Esophagus mucosa (tissue), 1 donor: ENCODE data around the gene POC1A. TPM values are rescaled to one million over a fixed set of nuclear protein-coding genes. Genes with fewer than 3 reads are reported as not detected.
A peak's percentile ranks its signal among the peaks of the same experiment; 100 is the strongest.
"Not testable (repeated sequence)": the region's sequence is repeated elsewhere in the genome, so short reads cannot be mapped to it uniquely, and the experiment has no call there.

Experiments used
- ATAC-seq: fragments of 200-7000 bp; cut with Tn5 transposase; one replicate; pipeline ENCODE4 v1.9.1; 2020
- total RNA-seq: library from RNA; stranded (reverse); gene quantifications from one replicate; pipeline ENCODE4 v1.2.4, GENCODE V29; 2023
- donor health status: DM: yes; HTN: yes; CAD: no.

POC1A gene
- total RNA-seq, 1 donor from 2014 or later, result 8.4 TPM

DNA sequence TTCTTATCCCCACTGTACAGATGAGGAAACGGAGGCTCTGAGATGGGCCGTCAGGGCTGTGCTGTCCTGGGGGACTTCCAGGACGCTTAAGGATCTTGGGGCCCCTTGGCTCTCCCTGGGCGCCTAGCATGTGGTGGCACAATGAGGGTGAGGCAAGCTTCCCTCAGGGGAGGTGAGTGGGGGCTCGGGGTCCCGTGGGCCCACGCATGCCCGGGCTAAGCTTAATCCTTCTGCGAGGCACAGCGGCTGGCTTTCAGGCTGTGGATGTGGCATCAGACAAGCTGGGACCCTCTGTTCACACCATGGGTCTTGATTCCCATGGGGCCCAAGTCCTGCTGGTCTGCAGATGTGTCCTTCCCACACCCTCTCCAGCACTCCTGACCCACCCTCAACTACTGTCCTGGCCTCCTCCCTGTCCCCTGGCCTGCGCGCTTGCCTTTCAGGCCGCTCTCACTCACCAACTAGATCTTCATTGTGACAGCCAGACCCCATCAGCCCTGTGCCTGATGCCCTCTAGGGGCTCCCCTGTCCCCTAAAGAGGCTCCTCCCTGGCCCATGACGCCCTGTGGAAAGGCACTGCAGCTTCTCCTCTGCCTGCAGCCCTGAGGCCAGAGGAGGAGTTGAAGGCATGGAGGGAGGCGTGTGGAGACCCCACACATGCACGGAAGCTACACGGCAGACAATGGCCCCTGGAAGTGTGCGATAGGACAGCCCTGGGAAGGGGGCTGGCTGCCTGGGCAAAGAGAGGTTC is 109.2 kb downstream of the POC1A start:
- ATAC-seq, result no peak

DNA sequence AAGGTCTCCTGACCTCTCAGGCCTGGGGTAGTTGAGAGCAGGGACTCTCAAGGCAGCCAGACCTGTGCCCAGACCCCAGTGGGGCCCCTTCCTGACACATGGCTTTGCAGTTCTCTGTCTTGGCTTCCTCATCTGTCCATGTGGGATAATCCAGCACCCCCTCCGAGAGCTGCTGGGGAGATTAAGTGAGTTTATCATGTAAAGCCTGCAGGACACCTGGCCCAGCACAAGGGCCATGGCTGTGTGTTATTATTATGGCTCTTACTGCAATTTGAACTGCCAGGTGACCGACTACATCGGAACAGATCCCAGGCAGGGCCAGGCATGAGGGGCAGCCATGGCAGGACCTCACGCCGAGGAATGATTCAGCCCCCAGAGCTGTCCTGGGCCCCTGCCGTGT is 110.5 kb downstream of the POC1A start:
- no peak for ATAC-seq

- ATAC-seq, result not testable (repeated sequence)
These were observed 111.2 kb downstream of the POC1A start for GRCh38 chr3:52043039-52043438.

DNA sequence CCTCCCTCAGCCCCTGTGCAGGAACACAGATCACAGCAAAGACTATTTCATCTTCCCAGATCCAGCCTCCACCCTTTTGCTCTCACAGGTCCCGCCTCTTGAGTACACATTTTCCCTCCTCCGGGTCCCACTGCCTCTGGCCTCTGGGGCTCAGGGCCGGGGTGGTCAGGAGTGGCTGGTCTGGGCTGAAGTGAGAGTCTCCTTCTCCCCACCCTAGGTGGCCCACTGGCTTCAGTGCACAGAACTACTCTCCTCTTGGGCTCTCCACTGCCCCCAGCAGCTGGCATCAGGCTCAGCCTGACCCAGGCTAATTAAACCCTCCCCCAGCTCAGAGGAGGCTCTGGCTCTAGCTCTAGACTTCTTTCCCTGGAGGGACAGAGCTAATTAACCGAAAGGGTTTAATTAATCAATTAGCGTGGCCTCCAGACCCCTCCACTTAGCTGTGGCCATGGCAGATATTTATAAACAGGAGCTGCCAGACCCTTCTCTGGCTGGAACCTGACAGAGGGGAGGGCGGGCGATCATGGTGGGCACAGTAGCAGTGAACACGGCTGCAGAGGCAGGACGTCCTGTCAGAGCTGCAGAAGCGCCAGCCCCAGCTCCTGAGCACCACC is 113.0 kb downstream of the POC1A start:
- no peak for ATAC-seq

DNA sequence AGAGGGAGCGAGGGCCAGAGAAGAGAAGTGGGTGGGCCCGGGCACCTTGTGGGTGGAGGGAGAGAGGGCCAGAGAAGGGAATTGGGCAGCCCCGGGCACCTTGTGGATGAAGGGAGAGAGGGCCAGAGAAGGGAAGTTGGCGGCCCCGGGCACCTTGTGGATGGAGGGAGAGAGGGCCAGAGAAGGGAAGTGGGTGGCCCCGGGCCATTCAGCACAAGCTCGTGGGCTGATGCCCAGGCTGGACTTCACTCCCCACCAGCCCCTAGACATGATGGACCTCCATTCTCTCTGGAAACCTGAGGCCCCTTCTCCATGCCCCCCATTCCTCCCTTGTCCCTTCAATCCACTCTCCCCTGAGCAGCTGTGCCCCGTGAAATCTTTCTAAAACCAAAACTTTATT is 113.6 kb downstream of the POC1A start:
- ATAC-seq, result no peak

DNA sequence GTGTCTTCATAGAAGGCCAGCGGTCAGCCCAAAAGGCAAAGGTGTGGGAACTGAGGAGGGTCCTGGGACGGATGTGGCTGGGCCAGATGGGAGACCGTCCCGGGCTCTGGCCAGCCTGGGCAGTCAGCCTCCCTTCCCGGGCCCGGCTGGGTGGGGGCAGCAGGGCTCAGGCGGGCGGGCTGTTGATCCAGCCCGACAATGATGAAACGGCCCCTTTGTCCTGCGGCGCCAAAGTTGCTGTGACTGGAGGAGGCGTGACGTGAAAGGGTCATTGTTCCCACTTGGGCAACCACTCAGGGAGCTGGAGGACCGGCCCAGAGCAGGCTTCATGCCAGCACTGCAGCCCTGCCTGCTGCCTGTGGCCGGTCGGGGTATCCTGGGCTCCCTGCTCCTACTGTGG is 114.4 kb downstream of the POC1A start:
- peak; percentile 56 for ATAC-seq

GRCh38 chr3:52039426-52039825 is 114.8 kb downstream of the POC1A start:
- ATAC-seq, result no peak

- ATAC-seq, result peak; percentile 78
These were observed 116.0 kb downstream of the POC1A start for GRCh38 chr3:52038227-52038626.

DNA sequence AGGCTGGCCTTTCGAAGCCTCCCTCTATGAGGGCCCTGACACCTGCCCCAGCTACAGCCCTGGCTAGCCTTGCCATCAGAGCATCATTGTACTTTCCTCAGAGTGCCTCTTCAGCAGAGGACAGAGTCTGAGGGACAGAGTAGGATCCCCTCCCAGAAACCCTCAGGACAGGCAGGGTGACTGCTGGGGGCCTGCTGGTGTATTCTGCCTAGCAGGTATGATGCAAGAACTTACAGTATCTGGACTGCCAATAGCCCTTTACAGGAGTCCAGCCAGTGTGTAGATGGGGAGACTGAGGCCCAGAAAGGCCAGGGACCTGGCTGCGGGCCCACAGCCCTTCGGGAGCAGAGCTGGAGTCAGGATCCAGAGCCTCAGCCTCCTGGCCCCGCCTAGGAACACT is 116.9 kb downstream of the POC1A start:
- no peak for ATAC-seq

DNA sequence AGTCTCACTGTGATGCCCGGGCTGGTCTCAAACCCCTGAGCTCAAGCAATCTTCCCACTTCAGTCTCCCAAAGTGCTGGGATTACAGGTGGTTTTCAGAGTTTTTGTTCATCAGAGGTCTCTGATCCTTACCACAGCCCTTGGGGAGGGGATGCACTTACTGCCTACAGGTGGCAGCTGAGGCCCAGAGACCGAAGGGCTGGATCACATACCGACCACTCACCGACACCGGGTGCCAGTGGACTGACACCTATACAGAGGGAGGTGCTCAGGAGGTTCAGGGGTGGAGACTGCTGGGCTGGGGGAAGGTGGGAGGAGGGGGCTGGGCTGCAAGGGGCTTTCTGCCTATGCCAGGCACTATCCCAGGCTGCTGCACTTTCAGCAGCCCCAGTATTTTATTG is 117.4 kb downstream of the POC1A start:
- no peak for ATAC-seq

DNA sequence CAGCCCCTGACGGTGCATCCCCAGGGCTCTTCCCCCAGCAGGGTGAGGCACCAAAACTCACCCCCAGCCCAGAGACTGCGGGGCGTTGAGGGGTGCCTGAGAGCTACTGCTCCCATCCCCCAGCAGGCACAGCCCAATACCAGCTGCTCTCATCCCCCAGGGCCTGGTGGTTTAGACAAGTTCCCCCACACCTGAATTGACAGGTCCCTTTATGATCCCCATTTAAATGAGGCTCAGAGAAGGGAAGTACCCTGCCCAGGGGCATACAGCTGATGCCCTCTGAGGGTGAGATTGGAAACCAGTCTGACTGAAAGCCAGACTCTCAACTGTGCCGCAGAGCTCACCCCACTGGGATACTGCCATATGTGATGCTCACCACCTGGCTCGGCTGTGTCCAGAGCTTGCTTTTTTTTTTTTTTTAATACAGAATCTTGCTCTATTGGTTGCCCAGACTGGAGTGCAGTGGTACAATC is 118.0 kb downstream of the POC1A start:
- no peak for ATAC-seq

DNA sequence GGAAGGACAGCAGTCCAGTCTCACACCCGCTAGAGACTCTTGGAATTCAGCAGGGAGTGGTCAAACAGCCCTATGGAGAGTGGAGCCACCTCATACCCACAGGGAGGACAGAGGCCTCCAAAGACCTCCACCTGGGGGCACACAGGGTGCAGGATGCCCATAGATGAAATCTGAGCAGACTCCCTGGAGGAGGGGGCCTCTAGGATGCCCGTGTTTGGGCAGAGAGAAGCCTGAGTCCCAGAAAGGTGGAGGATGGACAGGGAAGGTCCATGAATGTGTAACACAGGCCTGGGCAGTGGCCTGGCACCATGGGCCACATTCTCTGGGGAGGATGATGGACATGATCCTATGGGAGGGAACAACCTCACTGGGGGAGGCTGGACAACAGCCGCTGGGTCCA is 119.6 kb downstream of the POC1A start:
- ATAC-seq, result no peak

DNA sequence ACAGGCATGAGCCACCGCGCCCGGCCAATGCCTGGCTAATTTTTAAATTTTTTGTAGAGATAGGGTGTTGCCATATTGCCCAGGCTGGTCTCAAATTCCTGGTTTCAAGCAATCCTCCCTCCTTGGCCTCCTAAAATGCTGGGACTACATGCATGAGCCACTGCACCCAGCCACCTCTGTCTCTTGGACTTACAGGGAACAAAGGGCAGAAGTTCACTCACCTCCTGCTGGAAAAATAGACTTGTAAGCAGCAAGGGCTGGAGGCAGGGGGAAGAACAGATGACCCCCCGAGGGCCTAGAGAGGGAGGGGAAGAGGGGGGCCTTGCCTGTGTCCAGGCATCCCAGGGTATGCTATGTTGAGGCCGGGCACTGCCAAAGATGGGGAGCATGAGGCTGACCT is 120.0 kb downstream of the POC1A start:
- ATAC-seq, result no peak

DNA sequence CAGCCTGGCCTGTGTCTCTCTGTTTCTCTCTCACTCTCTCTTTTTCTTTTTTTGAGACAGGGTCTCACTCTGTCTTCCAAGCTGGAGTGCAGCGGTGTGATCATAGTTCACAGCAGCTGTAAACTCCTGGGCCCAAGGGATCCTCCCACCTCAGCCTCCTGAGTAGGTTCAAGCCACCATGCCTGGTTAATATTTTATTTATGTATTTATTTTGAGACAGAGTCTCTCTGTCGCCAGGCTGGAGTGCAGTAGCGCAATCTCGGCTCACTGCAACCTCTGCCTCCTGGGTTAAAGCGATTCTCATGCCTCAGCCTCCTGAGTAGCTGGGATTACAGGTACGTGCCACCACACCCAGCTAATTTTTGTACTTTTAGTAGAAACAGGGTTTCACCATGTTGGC is 120.5 kb downstream of the POC1A start:
- not testable (repeated sequence) for ATAC-seq

DNA sequence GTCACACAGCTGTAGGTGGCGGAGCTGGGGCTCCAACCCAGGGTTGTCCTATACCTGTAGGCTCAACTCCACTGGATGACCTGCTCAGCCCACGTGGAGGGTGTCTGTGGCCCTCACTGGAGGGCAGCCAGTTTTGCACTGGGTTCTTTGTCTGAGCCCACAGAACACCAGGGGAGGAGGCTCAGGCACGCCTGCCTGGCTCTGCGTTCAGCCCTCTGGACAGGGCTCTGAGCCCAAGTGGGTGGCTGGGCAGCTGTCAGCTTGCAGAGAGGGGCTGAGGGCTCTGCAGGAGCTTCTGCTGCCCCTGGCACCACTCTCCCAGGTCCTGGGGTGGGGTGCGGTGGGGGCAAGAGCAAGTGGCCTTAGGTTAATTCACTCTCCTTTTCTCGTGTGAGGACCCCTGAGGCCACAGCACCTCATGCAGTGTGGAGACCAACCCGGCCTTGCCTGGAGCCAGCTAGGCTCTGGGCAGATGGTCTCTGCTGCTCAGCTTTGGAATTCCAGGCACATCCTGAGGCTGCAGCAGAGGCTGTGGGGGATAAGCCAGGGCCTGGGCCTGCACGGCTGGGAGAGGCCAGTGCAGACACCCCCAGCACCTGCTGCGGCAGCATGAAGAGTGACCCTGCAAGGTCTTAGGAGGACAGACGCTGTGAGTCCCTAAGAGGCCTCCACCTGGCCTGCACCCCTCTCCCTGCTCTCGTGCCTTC is 121.4 kb downstream of the POC1A start:
- no peak for ATAC-seq

DNA sequence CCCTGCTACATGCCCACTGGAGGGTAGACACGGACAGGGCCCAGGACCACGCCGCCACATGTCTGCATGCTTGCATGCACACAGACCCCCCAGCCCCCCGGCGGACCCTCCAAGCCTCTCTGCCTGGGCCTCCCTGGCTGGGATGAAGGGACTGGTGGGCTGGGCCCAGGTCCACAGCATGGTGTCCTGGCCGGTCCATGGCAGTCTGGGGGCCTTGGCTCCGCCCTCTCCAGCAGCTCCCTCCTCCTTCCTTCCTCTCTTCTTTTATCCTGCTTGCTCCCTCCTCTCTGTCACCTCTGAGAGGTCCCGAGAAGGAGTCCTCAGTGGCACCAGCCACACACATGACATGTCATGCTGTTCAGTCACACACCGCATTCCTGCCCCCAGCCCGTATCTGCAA is 122.3 kb downstream of the POC1A start:
- ATAC-seq, result no peak

- peak; percentile 84 for ATAC-seq
These were observed 123.4 kb downstream of the POC1A start for GRCh38 chr3:52030714-52031310.

GRCh38 chr3:52029535-52029934 is 124.7 kb downstream of the POC1A start:
- ATAC-seq, result no peak

DNA sequence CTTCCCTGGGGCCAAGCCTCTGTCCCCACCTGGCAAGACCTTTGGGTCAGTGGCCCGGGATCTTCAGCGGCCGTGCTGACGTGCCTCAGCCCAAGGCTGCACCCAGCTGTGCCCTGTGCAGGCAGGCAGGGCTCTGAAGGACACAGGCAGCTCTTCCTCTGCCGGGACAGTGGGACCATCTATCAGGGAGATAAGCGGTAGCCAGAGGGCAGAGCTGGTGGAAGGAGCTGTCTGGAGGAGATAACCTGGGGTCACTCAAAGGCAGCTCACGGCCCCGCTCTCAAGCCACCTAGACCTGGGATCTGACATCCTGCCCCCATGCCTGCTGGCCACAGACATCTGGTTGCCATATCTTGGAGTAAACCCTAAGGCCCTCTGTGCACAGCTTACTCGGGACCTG is 125.2 kb downstream of the POC1A start:
- no peak for ATAC-seq

DNA sequence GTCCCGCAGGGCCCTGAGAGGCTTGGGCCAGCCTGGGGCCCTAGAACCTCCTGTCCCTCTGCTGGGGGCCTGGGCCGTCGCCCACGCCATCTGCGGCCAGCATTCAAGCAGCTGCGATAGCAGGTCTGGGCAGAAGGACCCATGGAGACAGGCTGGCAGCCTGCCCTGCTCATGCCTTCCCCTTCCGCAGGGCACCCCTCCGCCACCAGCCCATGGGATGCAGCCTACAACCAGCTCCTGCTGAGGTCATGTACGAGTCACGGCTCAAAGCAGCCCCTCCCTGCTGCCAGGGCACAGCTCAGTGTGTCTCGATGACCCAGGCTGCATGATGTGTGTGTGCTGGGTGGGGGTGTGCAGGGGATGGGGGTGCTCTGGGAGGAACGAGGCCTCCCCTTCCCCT is 125.7 kb downstream of the POC1A start:
- peak; percentile 63 for ATAC-seq

DNA sequence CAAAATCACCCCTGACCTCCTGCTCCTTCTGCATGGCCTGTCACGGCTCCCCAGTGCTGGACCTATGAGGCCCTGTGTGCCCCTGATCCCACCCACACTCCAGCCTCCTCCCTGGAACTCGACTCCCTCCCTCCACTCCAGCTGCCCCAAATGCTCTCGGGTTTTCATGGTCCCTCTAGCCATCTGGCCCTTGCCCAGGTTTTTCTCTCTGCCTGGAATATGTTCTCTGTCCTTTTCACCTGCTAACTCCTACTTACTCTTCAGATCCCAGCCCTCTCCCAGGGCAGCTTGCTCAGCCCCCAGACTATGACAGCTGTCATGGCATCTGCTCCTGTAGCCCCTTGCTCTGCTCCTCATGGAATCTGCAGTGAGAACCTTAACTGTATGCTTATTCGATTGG is 128.2 kb downstream of the POC1A start:
- ATAC-seq, result no peak

GRCh38 chr3:52025453-52025852 is 128.8 kb downstream of the POC1A start:
- no peak for ATAC-seq
